HepG2 (cell line): ENCODE data around the gene STMN3. TPM values are rescaled to one million over a fixed set of nuclear protein-coding genes. Genes with fewer than 3 reads are reported as not detected.

Experiments used
- CHCHD3 ChIP-seq: sonication (generic); formaldehyde crosslinking; IDR thresholded peaks from 2 replicates; pipeline ENCODE4 v1.8.0; 2022; ENCODE audit warnings: mild to moderate bottlenecking, missing genetic modification reagents, moderate library complexity
- KDM2A ChIP-seq: sonication (generic); formaldehyde crosslinking; IDR thresholded peaks from 2 replicates; pipeline ENCODE4 v1.4.0; 2020; ENCODE audit warnings: low read depth, missing genetic modification reagents, borderline replicate concordance
- MTA3 ChIP-seq: sonication (generic); formaldehyde crosslinking; IDR thresholded peaks from 2 replicates; pipeline ENCODE4 v1.4.0; 2020; ENCODE audit warnings: missing genetic modification reagents
- NCOA5 ChIP-seq: sonication (generic); formaldehyde crosslinking; IDR thresholded peaks from 2 replicates; pipeline ENCODE4 v1.4.0; 2020; ENCODE audit warnings: missing genetic modification reagents
- NONO ChIP-seq, 2 experiments: fragments of 450-650 bp in 1 of 2; sonication (generic) in 1 of 2; formaldehyde crosslinking in 1 of 2; IDR thresholded peaks in 1 of 2; conservative IDR thresholded peaks in 1 of 2; 2 replicates each; pipeline versions ENCODE4 v1.6.1 to v1.8.0; 2017 to 2022; ENCODE audit warnings: mild to moderate bottlenecking in 1 of 2, missing genetic modification reagents in 1 of 2, moderate library complexity in 1 of 2
- SNAPC2 ChIP-seq: sonication (generic); formaldehyde crosslinking; IDR thresholded peaks from 2 replicates; pipeline ENCODE4 v1.8.1; 2022; ENCODE audit warnings: mild to moderate bottlenecking, missing genetic modification reagents
- TBL1XR1 ChIP-seq: fragments of 150-350 bp; IDR thresholded peaks from 2 replicates; pipeline ENCODE4 v1.6.1; 2014; ENCODE audit warnings: borderline replicate concordance, low read length; ENCODE audit not compliant: partially characterized antibody
- TBX3 ChIP-seq: fragments of 450-650 bp; IDR thresholded peaks from 2 replicates; pipeline ENCODE4 v1.6.1; 2017; ENCODE audit warnings: antibody characterized with exemption, mild to moderate bottlenecking, inconsistent platforms, borderline replicate concordance
- ZNF143 ChIP-seq: sonication (generic); formaldehyde crosslinking; IDR thresholded peaks from 2 replicates; pipeline ENCODE4 v1.4.0; 2020; ENCODE audit warnings: missing genetic modification reagents
- ZNF18 ChIP-seq: sonication (generic); formaldehyde crosslinking; IDR thresholded peaks from 2 replicates; pipeline ENCODE4 v1.8.0; 2022; ENCODE audit warnings: mild to moderate bottlenecking, missing genetic modification reagents; ENCODE audit not compliant: insufficient replicate concordance
- ZNF253 ChIP-seq: sonication (generic); formaldehyde crosslinking; IDR thresholded peaks from 2 replicates; pipeline ENCODE4 v1.8.0; 2022; ENCODE audit warnings: mild to moderate bottlenecking, missing genetic modification reagents, borderline replicate concordance
- ZNF431 ChIP-seq: sonication (generic); formaldehyde crosslinking; IDR thresholded peaks from 2 replicates; pipeline ENCODE4 v1.9.0; 2022; ENCODE audit warnings: missing genetic modification reagents, low read depth, mild to moderate bottlenecking, borderline replicate concordance
- ZNF543 ChIP-seq: sonication (generic); formaldehyde crosslinking; IDR thresholded peaks from 2 replicates; pipeline ENCODE4 v1.4.0; 2020; ENCODE audit warnings: mild to moderate bottlenecking, missing genetic modification reagents
- polyA plus RNA-seq, 8 experiments: library from polyadenylated mRNA; depleted of rRNA in 3 of 8; stranded (reverse) in 7 of 8; unstranded in 1 of 8; fragments of >200 nt; fragmentation: Illumina TruSeq in 4 of 8; extraction: Trizol in 4 of 8; gene quantifications; 2 replicates each; pipeline versions ENCODE4 v1.2.1 to v1.2.3, GENCODE V29; 2011 to 2016; ENCODE audit warnings: low read depth in 4 of 8, missing spikeins in 1 of 8, mixed read lengths in 1 of 8; ENCODE audit not compliant: insufficient read depth in 1 of 8
- total RNA-seq, 5 experiments: library from RNA; depleted of rRNA; stranded (reverse); fragments of >200 nt; fragmentation: Illumina TruSeq; extraction: Trizol; gene quantifications; 2 replicates each; pipeline ENCODE4 v1.2.3, GENCODE V29; 2016; ENCODE audit warnings: low read depth in 1 of 5
- TF ChIP-seq, protein P1 (sequence below): sonication (generic); formaldehyde crosslinking; IDR thresholded peaks from 2 replicates; pipeline ENCODE4 v1.5.1; 2020; ENCODE audit warnings: missing genetic modification reagents, mild to moderate bottlenecking, borderline replicate concordance
- TF ChIP-seq, protein P2 (sequence below): sonication (generic); formaldehyde crosslinking; IDR thresholded peaks from 2 replicates; pipeline ENCODE4 v1.5.0; 2020; ENCODE audit warnings: missing genetic modification reagents
- TF ChIP-seq, protein P3 (sequence below): sonication (generic); formaldehyde crosslinking; IDR thresholded peaks from 2 replicates; pipeline ENCODE4 v1.5.1; 2020; ENCODE audit warnings: missing genetic modification reagents, mild to moderate bottlenecking, borderline replicate concordance
- TF ChIP-seq, protein P4 (sequence below): sonication (generic); formaldehyde crosslinking; IDR thresholded peaks from 2 replicates; pipeline ENCODE4 v1.5.1; 2020; ENCODE audit warnings: missing genetic modification reagents, mild to moderate bottlenecking, borderline replicate concordance

The STMN3 gene
- total and polyA plus RNA-seq, 2 of the 13 experiments (the other 11 are each of a cell fraction or from before 2014, with no cell fraction given), result 21.0 to 48.3 TPM

- TF ChIP-seq, protein P1, sequence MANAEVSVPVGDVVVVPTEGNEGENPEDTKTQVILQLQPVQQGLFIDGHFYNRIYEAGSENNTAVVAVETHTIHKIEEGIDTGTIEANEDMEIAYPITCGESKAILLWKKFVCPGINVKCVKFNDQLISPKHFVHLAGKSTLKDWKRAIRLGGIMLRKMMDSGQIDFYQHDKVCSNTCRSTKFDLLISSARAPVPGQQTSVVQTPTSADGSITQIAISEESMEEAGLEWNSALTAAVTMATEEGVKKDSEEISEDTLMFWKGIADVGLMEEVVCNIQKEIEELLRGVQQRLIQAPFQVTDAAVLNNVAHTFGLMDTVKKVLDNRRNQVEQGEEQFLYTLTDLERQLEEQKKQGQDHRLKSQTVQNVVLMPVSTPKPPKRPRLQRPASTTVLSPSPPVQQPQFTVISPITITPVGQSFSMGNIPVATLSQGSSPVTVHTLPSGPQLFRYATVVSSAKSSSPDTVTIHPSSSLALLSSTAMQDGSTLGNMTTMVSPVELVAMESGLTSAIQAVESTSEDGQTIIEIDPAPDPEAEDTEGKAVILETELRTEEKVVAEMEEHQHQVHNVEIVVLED (CRISPR knock-in tag), result peak; percentile 96
- peak; percentile 96 for TF ChIP-seq SNAPC2 (CRISPR knock-in tag)
- peak; percentile 48; the same call in 1 of the 2 replicates for TF ChIP-seq NCOA5 (CRISPR knock-in tag)
- TF ChIP-seq TBL1XR1, result peak; percentile 21
- TF ChIP-seq ZNF143 (CRISPR knock-in tag), result peak; percentile 68
- TF ChIP-seq, protein P2, sequence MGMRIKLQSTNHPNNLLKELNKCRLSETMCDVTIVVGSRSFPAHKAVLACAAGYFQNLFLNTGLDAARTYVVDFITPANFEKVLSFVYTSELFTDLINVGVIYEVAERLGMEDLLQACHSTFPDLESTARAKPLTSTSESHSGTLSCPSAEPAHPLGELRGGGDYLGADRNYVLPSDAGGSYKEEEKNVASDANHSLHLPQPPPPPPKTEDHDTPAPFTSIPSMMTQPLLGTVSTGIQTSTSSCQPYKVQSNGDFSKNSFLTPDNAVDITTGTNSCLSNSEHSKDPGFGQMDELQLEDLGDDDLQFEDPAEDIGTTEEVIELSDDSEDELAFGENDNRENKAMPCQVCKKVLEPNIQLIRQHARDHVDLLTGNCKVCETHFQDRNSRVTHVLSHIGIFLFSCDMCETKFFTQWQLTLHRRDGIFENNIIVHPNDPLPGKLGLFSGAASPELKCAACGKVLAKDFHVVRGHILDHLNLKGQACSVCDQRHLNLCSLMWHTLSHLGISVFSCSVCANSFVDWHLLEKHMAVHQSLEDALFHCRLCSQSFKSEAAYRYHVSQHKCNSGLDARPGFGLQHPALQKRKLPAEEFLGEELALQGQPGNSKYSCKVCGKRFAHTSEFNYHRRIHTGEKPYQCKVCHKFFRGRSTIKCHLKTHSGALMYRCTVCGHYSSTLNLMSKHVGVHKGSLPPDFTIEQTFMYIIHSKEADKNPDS, result no peak; the same call in 1 of the 2 replicates
- TF ChIP-seq, protein P3, sequence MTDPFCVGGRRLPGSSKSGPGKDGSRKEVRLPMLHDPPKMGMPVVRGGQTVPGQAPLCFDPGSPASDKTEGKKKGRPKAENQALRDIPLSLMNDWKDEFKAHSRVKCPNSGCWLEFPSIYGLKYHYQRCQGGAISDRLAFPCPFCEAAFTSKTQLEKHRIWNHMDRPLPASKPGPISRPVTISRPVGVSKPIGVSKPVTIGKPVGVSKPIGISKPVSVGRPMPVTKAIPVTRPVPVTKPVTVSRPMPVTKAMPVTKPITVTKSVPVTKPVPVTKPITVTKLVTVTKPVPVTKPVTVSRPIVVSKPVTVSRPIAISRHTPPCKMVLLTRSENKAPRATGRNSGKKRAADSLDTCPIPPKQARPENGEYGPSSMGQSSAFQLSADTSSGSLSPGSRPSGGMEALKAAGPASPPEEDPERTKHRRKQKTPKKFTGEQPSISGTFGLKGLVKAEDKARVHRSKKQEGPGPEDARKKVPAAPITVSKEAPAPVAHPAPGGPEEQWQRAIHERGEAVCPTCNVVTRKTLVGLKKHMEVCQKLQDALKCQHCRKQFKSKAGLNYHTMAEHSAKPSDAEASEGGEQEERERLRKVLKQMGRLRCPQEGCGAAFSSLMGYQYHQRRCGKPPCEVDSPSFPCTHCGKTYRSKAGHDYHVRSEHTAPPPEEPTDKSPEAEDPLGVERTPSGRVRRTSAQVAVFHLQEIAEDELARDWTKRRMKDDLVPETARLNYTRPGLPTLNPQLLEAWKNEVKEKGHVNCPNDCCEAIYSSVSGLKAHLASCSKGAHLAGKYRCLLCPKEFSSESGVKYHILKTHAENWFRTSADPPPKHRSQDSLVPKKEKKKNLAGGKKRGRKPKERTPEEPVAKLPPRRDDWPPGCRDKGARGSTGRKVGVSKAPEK (CRISPR knock-in tag), result no peak
- TF ChIP-seq ZNF431, result peak; percentile 88
- TF ChIP-seq ZNF253 (CRISPR knock-in tag), result peak; percentile 79; the same call in 1 of the 2 replicates
- TF ChIP-seq CHCHD3, result 0 out of 2 replicates have a peak, but pooled peaks have one; percentile 60
- TF ChIP-seq NONO (IDR thresholded peaks at IDR 0.05), result no peak
- TF ChIP-seq NONO (CRISPR knock-in tag; conservative IDR thresholded peaks at IDR 0.05), result peak; percentile 98
- TF ChIP-seq, protein P4, sequence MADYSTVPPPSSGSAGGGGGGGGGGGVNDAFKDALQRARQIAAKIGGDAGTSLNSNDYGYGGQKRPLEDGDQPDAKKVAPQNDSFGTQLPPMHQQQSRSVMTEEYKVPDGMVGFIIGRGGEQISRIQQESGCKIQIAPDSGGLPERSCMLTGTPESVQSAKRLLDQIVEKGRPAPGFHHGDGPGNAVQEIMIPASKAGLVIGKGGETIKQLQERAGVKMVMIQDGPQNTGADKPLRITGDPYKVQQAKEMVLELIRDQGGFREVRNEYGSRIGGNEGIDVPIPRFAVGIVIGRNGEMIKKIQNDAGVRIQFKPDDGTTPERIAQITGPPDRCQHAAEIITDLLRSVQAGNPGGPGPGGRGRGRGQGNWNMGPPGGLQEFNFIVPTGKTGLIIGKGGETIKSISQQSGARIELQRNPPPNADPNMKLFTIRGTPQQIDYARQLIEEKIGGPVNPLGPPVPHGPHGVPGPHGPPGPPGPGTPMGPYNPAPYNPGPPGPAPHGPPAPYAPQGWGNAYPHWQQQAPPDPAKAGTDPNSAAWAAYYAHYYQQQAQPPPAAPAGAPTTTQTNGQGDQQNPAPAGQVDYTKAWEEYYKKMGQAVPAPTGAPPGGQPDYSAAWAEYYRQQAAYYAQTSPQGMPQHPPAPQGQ (CRISPR knock-in tag), result peak; percentile 6; the same call in 1 of the 2 replicates
- peak; percentile 98 for TF ChIP-seq KDM2A (CRISPR knock-in tag)
- TF ChIP-seq MTA3, result no peak
- no peak for TF ChIP-seq ZNF18
- 0 out of 2 replicates have a peak, but pooled peaks have one; percentile 61 for TF ChIP-seq ZNF543 (CRISPR knock-in tag)
- no peak for TF ChIP-seq TBX3
Measured at GRCh38 chr20:63627129-63627750, 26.0 kb downstream of the STMN3 start (continued).
